Measurements from ENCODE around the gene MINPP1.
"Not testable (repeated sequence)": the region's sequence is repeated elsewhere in the genome, so short reads cannot be mapped to it uniquely, and the experiment has no call there.

Gene MINPP1, protein sequence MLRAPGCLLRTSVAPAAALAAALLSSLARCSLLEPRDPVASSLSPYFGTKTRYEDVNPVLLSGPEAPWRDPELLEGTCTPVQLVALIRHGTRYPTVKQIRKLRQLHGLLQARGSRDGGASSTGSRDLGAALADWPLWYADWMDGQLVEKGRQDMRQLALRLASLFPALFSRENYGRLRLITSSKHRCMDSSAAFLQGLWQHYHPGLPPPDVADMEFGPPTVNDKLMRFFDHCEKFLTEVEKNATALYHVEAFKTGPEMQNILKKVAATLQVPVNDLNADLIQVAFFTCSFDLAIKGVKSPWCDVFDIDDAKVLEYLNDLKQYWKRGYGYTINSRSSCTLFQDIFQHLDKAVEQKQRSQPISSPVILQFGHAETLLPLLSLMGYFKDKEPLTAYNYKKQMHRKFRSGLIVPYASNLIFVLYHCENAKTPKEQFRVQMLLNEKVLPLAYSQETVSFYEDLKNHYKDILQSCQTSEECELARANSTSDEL

GRCh38 chr10:87504640-87505365 lies at the start of gene MINPP1:
Gene MINPP1 (plus strand): TSS chr10:87504893. CDS start chr10:87504916, 23 bp downstream.
- Histone ChIP-seq H3K9ac (peak within 1 kb of the TSS; percentile 71), H3K27ac (peak within 1 kb of the TSS; percentile 10; the same call in 1 of the 2 replicates), H3K4me2 (peak within 1 kb of the TSS; percentile 94), H3K4me1 (peaks cover 25% of the 10 kb centered on the region), H4K20me1 (peaks cover 23% of the 10 kb centered on the region), H3K27me3 (no peaks in the 10 kb centered on the region), H3K4me3 (peak within 1 kb of the TSS; percentile 85), H3K36me3 (peaks cover 7% of the 10 kb centered on the region; the same call in 1 of the 2 replicates), H3K9me3 (no peaks in the 10 kb centered on the region)
- no peak for TF ChIP-seq Cebpa-rat (IDR thresholded peaks at IDR 0.05)

- not testable (repeated sequence) for H3K9ac ChIP-seq, H3K27ac ChIP-seq, H3K4me1 ChIP-seq, H3K9me3 ChIP-seq, H3K36me3 ChIP-seq, H3K4me2 ChIP-seq, H4K20me1 ChIP-seq, H3K4me3 ChIP-seq, H3K27me3 ChIP-seq
These were observed 48.0 kb upstream of the MINPP1 start for GRCh38 chr10:87456586-87457220.

DNA sequence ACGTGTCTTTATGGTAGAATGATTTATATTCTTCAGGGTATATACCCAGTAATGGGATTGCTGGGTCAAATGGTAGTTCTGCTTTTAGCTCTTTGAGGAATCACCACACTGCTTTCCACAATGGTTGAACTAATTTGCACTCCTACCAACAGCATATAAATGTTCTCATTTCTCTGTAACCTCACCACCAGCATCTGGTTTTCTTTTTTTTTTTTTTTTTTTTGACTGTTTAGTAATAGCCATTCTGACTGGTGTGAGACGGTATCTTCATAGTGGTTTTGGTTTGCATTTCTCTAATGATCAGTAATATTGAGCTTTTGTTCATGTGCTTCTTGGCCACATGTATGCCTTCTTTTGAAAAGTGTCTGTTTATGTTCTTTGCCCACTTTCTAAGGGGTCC lies 42.9 kb upstream of the MINPP1 start:
- H3K9me3 ChIP-seq, H3K36me3 ChIP-seq, H3K27me3 ChIP-seq, H4K20me1 ChIP-seq, H3K4me3 ChIP-seq, H3K9ac ChIP-seq, H3K27ac ChIP-seq, H3K4me2 ChIP-seq, H3K4me1 ChIP-seq: not testable (repeated sequence)

DNA sequence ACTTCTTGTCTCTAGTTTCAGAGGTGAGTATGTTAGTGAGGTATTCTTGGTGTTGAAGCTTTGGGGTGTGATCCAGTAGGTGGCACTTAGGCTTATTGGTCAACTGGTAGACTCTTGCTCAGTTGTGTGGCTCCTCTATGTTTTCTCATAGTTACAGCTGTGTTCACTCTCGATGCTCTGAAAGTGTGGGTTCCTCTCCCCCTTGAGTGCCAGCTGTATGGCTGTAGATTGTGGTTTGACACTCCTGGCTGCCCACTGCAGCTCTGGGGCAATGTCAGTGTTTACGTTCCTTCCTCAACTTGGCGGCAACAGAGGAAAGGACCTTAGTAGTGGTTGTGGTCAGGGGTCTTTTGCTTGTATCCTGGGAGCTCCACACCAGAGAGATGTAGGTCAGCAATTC lies 37.8 kb upstream of the MINPP1 start:
- H4K20me1 ChIP-seq, H3K36me3 ChIP-seq, H3K4me3 ChIP-seq, H3K9ac ChIP-seq, H3K27ac ChIP-seq, H3K4me1 ChIP-seq, H3K9me3 ChIP-seq, H3K4me2 ChIP-seq, H3K27me3 ChIP-seq: not testable (repeated sequence)

- not testable (repeated sequence) for H4K20me1 ChIP-seq, H3K4me3 ChIP-seq, H3K27me3 ChIP-seq, H3K36me3 ChIP-seq, H3K9me3 ChIP-seq, H3K9ac ChIP-seq, H3K4me1 ChIP-seq, H3K27ac ChIP-seq, H3K4me2 ChIP-seq
These were observed 16.0 kb upstream of the MINPP1 start for GRCh38 chr10:87488733-87489132.

DNA sequence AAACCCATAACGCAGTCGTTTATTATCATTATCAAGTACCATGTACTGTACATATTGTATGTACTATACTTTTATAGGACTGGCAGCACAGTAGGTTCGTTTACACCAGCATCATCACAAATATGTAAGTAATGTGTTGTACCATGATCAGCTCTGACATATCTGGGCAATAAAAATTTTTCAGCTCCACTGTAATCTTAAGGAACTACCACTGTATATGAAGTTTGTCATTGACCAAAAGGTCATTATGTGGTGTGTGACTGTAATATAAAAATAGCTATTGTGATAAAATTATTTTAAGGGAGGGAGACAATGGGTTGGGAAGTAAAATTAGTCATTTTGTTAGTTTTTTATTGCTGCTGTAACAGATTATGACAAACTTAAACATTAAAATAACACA lies 14.4 kb upstream of the MINPP1 start:
- H3K9ac ChIP-seq, H3K27me3 ChIP-seq, H3K27ac ChIP-seq, H3K9me3 ChIP-seq, H4K20me1 ChIP-seq, H3K36me3 ChIP-seq, H3K4me2 ChIP-seq, H3K4me3 ChIP-seq, H3K4me1 ChIP-seq: not testable (repeated sequence)

- not testable (repeated sequence) for H4K20me1 ChIP-seq, H3K36me3 ChIP-seq, H3K27me3 ChIP-seq, H3K9me3 ChIP-seq, H3K4me1 ChIP-seq, H3K4me2 ChIP-seq, H3K27ac ChIP-seq, H3K4me3 ChIP-seq, H3K9ac ChIP-seq
These were observed 12.2 kb upstream of the MINPP1 start for GRCh38 chr10:87492450-87492849.

DNA sequence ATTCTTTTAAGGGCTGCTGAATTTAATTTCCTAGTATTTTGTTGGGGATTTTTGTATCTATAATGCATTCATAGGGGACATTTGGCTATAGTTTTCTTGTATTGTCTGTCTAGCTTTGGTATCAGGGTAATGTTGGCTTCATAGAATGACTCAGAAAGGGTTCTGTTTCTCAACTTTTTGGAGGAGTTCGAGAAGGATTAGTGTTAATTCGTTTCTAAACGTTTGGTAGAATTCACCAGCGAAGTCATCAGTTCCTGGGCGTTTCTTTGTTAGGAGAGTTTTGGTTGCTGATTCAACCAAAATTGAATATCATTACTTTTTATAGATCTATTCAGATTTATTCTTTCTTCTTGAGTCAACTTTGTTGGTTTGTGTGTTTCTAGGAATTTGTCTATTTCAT lies 9.2 kb upstream of the MINPP1 start:
- H3K4me2 ChIP-seq, H4K20me1 ChIP-seq, H3K27ac ChIP-seq, H3K36me3 ChIP-seq, H3K9me3 ChIP-seq, H3K4me1 ChIP-seq, H3K9ac ChIP-seq, H3K27me3 ChIP-seq, H3K4me3 ChIP-seq: not testable (repeated sequence)

DNA sequence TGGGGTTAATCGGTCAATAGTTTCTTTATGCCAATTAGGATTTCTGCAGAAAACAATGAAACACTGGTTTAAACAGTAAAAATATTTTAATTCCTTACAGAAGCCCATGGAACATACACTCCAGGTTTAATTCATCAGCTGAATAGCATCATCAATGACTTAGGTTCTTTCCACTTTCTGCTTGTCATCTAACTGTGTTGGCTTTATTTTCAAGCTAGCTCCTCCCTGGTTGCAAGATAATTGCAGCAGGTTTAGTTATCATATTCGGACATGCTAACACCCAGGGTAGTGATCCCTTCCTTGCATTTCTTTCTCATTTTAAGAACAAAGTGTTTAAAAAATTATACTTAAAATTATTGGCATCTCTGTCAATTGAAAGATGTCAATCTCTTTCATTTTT lies 7.3 kb upstream of the MINPP1 start:
- not testable (repeated sequence) for H3K4me1 ChIP-seq, H4K20me1 ChIP-seq, H3K9me3 ChIP-seq, H3K4me2 ChIP-seq, H3K27ac ChIP-seq, H3K27me3 ChIP-seq, H3K4me3 ChIP-seq, H3K36me3 ChIP-seq, H3K9ac ChIP-seq

- H3K9me3 ChIP-seq, H3K27ac ChIP-seq, H3K27me3 ChIP-seq, H3K9ac ChIP-seq, H3K4me3 ChIP-seq, H3K36me3 ChIP-seq, H3K4me1 ChIP-seq, H4K20me1 ChIP-seq, H3K4me2 ChIP-seq: not testable (repeated sequence)
These were observed 6.4 kb upstream of the MINPP1 start for GRCh38 chr10:87498106-87498789.

All from BLaER1 (cell line).